Inflammatory macrophage (primary cell): ENCODE measurements around the gene NCKAP5.

Experiments
- DNase-seq, 2 donors: peaks; one replicate each; pipeline ENCODE4 v3.0.0-alpha.2; 2020 to 2022

Gene NCKAP5

GRCh38 chr2:133456971-133457370, 111.3 kb downstream of the NCKAP5 start:
- no peak for DNase-seq

GRCh38 chr2:133456156-133456555, 112.1 kb downstream of the NCKAP5 start:
- DNase-seq, result no peak

GRCh38 chr2:133453032-133453431, 115.2 kb downstream of the NCKAP5 start:
- no peak for DNase-seq

- DNase-seq, result no peak
Measured at GRCh38 chr2:133452583-133452982, 115.7 kb downstream of the NCKAP5 start.

- no peak for DNase-seq
Measured at GRCh38 chr2:133452146-133452545, 116.1 kb downstream of the NCKAP5 start.

- no peak for DNase-seq
Measured at GRCh38 chr2:133448195-133448594, 120.1 kb downstream of the NCKAP5 start.

- no peak for DNase-seq
Measured at GRCh38 chr2:133447303-133447702, 121.0 kb downstream of the NCKAP5 start.

GRCh38 chr2:133444465-133444864, 123.8 kb downstream of the NCKAP5 start:
- no peak for DNase-seq

- DNase-seq, result no peak
Measured at GRCh38 chr2:133442393-133442792, 125.9 kb downstream of the NCKAP5 start.

- no peak for DNase-seq
Measured at GRCh38 chr2:133439565-133439920, 128.7 kb downstream of the NCKAP5 start.

- DNase-seq, result no peak
Measured at GRCh38 chr2:133438848-133439564, 129.3 kb downstream of the NCKAP5 start.

- no peak for DNase-seq
Measured at GRCh38 chr2:133438026-133438425, 130.2 kb downstream of the NCKAP5 start.

- no peak for DNase-seq
Measured at GRCh38 chr2:133437492-133437891, 130.8 kb downstream of the NCKAP5 start.

GRCh38 chr2:133434959-133435668, 133.1 kb downstream of the NCKAP5 start:
- DNase-seq, result no peak

- no peak for DNase-seq
Measured at GRCh38 chr2:133433455-133434451, 134.5 kb downstream of the NCKAP5 start.

- no peak for DNase-seq
Measured at GRCh38 chr2:133432778-133433177, 135.5 kb downstream of the NCKAP5 start.

- no peak for DNase-seq
Measured at GRCh38 chr2:133431289-133431688, 137.0 kb downstream of the NCKAP5 start.

GRCh38 chr2:133426791-133427190, 141.5 kb downstream of the NCKAP5 start:
- DNase-seq, result no peak

GRCh38 chr2:133425612-133426011, 142.7 kb downstream of the NCKAP5 start:
- DNase-seq, result no peak

- no peak for DNase-seq
Measured at GRCh38 chr2:133424876-133425275, 143.4 kb downstream of the NCKAP5 start.

- DNase-seq, result no peak
Measured at GRCh38 chr2:133422931-133423351, 145.3 kb downstream of the NCKAP5 start.

- no peak for DNase-seq
Measured at GRCh38 chr2:133421516-133422324, 146.5 kb downstream of the NCKAP5 start.
